Posterior cingulate gyrus (tissue), 11 donors: ENCODE data around the gene AK2.
A peak's percentile ranks its signal among the peaks of the same experiment; 100 is the strongest.
"Not testable (repeated sequence)": the region's sequence is repeated elsewhere in the genome, so short reads cannot be mapped to it uniquely, and the experiment has no call there.

Experiments
- DNase-seq, 10 donors: peaks; one replicate each; pipeline versions ENCODE4 v3.0.0 to v3.0.0-alpha.2; 2020 to 2021; ENCODE audit warnings: mixed read lengths in 3 of 10
- intact Hi-C: fragments of 100-400 bp; cut with DNase I; formaldehyde crosslinking; loops from one replicate; pipeline ENCODE4 v1.15.1; 2023

The AK2 gene

DNA sequence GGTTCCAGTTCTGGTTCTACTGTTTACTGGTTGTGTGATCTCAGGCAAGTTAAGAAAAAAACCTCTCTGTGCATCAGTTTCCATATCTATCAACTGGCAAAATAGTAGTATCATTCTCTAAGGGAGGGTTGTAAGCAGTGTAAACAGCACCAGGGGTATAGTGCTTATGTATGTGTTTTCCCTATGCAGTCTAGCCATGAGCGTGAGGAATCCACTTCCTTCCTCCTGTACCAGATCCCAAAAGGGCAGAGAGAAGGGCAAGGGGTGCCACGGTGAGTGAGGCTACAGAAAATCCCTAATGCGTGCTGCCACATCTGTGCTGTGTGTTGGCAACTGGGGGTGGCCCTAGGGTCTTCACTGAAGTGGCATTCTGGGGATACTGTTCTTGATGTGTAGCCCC, 53.7 kb downstream of the AK2 start:
- intact Hi-C loops: no loop called here

DNA sequence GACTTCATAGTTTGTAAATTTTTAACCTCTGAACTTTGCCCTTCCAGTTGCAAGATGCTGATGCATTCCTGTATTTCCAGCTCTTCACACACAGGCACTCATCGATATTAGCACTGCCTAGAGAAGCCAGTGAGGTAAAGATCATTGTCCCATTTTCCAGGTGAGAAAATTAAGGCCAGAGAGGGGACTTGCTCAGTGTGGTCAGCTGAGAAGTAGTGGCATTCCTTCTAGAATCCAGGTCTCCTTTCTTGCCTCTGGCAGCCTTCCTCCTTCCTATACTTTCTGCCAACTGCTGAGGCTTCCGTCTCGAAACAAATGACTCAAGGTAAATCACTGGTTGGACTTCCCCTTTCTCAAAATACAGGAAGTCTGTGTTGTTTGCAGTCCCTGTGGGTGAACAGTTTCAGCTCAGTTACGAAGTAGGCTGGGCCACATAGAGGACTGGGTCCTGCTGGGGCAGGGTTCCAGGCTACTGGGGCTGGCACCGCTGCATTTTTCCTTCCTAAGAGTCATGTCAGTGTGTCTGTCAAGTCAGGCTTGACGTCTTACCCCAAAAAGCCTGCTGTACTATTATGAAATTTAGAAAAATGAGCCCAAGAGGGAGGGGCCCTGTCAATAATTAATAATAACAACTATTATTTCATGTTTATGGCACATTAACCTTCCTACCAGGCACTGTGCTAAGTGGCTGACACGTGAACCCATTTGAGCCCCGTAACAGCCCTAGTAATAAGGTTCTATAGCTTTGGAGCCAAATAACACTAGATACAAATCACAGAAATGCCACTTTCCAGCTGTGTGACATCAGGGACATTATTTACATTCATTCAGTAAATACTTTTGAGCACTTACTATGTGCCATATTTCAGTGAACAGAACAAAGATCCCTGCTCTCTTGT, 55.4 kb downstream of the AK2 start:
- intact Hi-C loops: no loop called here
- DNase-seq: no peak

More for the DNA sequence above, 53.7 kb downstream of the AK2 start:
- DNase-seq: no peak

DNA sequence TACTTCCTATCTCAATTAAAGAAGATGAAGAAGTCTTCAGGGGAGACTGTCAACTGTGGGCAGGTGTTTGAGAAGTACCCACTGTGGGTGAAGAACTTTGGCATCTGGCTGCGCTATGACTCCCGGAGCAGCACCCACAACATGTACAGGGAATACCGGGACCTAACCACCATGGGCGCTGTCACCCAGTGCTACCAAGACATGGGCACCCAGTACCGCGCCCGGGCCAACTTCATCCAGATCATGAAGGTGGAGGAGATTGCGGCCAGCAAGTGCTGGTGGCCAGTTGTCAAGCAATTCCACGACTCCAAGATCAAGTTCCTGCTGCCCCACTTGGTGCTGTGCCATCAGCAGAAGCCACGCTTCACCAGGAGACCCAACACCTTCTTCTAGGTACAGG, 56.6 kb downstream of the AK2 start:
- intact Hi-C loops: no loop called here
- no peak for DNase-seq

DNA sequence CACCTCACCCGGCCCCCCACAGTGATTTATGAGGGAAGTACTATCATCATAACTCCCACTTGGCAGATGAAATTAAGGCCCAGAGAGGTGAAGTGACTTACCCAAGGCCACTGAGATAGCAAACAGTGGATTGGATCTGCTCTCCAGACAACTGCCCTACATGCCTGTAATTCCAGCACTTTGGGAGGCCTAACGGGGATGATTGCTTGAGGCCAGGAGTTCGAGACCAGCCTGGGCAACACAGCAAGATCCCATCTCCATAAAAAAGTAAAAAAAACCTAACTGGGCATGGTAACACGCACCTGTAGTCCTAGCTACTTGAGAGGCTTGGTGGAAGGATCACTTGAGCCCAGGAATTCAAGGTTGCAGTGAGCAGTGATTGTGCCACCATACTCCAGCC, 57.8 kb downstream of the AK2 start:
- intact Hi-C loops: no loop called here
- no peak for DNase-seq

DNA sequence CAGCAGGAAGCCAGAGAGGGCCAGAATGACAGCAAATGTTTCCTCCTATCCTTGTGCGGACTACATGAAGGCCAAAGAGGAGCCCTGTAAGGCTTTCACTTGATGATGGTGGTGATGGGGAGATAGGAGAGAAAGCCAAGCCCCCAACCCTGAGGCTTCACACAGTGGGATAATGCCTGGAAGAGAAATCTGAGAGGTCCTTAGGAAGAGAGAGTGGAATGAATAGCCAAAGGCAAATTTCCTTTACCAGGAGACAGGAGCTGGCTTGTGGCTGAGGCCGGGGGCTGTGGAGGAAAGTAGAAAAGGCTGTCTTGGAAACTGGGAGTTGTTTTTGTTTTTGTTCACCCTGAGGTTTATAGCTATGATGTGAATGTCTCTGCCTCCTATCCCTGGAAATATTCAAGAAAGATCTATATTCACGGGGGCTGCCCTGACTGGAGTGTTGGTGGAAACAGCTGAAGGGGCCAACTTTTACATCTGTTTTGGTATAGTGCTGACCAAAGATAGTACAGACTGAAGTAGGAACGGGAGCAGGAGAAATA, 59.1 kb downstream of the AK2 start:
- no peak for DNase-seq
- intact Hi-C loops: no loop called here

DNA sequence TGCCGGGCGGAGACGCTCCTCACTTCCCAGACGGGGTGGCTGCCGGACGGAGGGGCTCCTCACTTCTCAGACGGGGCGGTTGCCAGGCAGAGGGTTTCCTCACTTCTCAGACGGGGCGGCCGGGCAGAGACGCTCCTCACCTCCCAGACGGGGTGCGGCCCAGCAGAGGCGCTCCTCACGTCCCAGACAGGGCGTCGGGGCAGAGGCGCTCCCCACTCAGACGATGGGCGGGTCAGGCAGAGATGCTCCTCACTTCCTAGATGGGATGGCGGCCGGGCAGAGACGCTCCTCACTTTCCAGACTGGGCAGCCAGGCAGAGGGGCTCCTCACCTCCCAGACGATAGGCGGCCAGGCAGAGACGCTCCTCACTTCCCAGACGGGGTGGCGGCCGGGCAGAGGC, 61.6 kb downstream of the AK2 start:
- DNase-seq, intact Hi-C loops: not testable (repeated sequence)

DNA sequence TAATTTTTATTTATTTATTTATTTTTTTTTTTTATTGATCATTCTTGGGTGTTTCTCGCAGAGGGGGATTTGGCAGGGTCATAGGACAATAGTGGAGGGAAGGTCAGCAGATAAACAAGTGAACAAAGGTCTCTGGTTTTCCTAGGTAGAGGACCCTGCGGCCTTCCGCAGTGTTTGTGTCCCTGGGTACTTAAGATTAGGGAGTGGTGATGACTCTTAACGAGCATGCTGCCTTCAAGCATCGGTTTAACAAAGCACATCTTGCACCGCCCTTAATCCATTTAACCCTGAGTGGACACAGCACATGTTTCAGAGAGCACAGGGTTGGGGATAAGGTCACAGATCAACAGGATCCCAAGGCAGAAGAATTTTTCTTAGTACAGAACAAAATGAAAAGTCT, 63.2 kb downstream of the AK2 start:
- intact Hi-C loops, DNase-seq: not testable (repeated sequence)

DNA sequence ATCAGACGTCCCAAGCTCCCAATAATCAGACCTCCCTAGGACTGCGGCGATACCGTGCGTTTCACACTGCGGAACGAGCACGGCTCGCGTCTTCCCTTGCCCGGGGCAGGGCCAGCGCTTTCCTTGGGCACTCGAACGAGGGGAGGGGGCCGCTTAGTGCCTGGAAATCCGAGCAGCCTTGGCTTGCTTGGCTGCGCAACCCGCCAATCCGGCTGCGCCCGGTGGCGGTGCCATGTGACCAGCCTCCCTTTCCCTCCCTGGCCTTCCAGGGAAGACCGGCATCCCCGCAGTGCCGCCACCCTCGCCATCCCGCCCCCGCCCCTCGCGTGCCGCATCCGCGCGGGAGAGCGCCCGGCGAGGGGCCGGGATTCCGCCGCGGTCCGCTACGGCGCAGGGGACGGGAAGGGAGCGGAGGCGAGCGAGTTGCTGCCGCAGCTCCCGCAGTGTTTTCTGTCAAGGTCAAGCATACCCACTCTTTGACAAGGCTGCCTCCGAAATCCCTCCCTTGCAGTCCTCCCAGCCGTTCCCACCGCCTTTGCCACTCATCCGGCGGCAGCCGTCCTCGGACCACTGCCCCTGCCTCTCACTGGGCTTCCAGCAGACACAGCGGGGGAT, 63.8 kb downstream of the AK2 start:
- intact Hi-C loops: no loop called here
- DNase-seq: peak; percentile 57 to 97 (median 80)

DNA sequence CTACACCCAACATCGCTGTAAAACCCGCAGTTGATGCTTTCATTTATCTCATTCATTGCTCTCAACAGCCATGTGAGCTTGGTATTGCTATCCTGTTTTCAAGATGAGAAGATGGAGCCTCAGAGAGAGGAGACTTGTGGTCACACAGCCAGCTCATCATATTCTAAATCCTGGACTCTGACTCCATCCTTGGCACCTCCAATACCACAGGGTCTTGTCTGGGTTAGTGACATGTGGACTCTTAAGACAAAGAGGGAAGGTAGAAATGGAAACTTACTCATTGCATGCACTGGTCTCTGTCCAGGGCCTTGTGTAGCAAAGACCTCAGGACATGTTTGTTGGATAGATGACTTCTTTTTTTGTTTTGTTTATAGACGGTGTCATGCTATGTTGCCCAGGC, 65.1 kb downstream of the AK2 start:
- no peak for DNase-seq
- intact Hi-C loops: no loop called here

DNA sequence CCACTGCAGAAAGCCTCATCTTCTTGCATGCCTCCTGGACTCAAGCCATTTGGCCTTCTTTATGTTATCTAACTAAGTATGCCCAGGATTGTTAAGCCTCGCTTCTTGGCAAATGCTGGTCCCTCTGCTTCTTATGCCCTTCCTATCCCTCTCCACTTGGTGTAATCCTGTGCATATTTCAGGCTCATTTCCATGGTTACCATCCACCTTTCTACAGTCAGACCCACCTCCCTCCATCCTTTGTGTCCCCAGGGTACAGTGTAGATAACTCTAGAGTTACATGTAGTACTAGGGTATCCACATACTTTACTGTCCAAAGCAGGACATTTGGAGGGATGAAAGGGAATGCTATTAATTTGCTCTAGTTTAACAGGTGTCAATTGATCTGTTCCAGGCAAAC, 65.5 kb downstream of the AK2 start:
- DNase-seq: no peak
- intact Hi-C loops: no loop called here

DNA sequence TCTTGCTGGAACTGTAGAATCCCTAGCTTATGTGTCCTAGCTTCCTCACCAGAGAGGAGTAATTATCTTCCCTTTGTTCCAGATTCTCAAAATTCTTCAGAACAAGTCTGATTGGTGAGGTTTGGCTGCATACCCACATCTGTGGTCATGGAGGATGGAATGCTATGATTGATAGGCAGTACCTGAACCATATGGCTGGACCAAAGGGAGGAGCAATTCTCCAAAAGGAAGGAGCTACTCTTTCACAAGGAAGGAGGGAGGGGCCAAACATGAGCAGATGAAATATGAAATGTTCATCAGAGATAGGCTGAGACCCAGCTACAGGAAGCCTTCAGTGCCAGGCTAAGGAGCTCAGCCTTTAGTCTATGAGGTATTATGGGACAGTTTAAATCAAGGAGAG, 67.1 kb downstream of the AK2 start:
- DNase-seq: no peak
- intact Hi-C loops: loop anchor here (5.0 to 10.0 kb wide), 2 partner anchors 43 to 65 kb away; partner anchors contain the start of gene AK2

DNA sequence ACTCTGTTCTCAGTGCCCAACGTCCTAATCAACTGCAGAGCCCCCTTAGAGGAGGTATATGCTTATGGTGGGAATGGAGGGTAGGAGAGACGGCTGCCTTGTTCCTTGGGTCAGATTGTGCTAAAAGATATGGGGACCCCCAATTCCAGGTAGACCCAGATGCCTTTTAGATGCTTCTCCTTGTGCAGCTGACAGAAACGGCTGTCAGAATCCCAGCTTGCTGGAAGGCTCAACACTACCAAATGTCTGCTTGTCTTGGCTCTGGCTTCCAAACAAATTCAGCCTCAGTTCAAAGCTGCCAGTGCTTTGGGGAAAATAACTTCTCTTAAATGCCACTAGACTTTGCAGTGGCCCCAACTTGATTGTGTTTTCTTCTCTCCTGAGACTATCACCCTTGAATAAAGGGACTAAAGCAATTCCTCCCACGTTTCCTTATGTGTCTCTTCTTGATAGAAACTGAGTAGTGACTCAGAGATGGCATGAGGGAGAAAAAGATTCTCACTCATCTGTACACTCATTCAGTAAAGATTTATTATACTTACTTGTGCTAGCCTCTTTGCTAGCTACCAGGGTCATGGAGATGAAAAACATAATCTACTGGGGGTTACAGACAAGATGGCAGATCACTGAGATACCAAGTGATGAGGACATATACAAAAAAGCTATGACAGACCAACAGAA, 68.7 kb downstream of the AK2 start:
- intact Hi-C loops: loop anchor here (5.0 to 10.0 kb wide), 2 partner anchors 44 to 67 kb away; partner anchors contain the start of gene AK2
- DNase-seq: no peak

DNA sequence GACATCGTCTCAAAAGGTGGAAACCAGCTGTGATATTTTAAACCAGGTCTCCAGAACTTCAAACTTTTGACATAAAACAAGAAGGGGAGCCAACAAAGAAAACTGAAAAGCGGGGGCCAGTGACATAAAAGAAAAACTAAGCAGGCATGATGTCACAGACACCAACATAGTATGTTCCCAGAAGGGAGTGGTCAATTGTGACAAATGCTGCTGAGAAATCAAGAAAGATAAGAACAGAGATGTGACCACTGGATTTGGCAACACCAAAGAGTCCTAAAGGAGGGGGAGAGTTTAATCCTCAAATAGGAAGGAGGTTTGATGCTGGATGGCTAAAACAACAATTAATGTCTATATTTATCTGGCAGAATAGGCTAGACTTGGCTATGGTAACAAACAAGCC, 69.8 kb downstream of the AK2 start:
- DNase-seq: no peak
- intact Hi-C loops: loop anchor here (5.0 to 10.0 kb wide), 2 partner anchors 45 to 68 kb away; partner anchors contain the start of gene AK2

DNA sequence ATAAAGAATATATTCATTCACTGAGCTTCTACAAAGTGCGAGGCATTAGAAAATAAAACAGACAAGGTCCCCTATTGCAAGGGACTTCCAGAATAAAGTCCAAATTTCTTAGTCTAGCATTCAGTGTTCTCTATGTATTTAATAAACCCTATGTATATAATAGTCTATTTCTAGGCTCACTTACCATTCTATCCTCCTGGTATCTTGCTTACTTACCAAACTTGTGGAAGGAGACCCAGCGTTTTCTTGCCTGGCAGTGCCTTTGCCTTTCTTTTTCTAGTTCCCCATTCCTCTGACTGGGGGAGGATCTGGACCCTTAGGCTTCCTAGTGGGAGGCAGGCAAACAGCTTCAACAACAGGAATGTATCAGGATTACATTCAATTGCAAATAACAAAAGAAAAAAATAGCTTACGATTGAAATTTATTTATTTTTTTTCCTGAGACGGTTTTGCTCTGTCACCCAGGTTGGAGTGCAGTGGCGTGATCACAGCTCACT, 71.4 kb downstream of the AK2 start:
- DNase-seq: no peak
- intact Hi-C loops: loop anchor here (5.0 to 10.0 kb wide), 2 partner anchors 47 to 70 kb away; partner anchors contain the start of gene AK2

DNA sequence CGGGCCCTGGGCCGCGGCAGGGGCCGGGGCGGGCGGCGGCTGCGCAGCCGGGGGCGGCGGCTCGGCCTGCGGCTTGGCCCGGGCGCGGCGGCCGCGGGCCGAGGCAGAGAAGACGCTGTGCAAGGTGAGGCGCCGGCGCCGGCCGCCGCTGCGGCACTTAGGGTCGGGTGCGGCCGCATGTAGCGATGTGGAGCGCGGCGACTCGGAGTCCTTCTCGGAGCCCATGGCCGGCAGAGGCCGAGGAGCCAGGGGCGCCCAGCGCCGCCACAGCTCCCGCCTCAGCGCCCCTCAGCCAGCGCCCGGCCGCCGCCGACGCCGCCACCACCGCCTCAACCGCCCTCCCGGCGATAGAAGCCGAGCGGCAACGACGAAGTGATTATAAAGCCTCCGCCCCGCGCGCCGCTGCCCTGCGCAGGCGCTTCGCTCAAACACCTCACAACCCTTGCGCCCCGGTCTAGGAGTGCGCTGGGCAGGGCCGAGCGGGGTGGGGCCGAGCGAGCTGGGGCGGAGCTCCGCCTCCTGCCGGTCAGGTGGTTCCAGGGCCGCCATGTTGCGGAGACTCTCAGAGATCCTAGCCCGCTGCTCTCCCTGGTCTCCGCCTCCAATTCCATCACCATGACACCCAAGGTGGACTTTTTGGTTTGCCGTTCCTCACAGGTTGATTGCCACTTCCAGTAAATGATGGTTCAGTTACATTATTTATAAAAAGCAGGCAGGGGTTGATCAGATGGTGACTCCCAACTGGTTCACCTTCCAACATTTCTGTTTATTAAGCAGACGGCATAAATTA, 72.0 kb downstream of the AK2 start, which contains the start of gene RNF19B:
Gene RNF19B, minus strand, starts transcription at position 349 of the 790 bp plus-strand sequence. Its CDS starts 124 bp downstream, at position 225.
- peak; percentile 92 to 100 (median 94) for DNase-seq
- intact Hi-C loops: loop anchor here (5.0 to 10.0 kb wide), 2 partner anchors 48 to 70 kb away; partner anchors contain the start of gene AK2

DNA sequence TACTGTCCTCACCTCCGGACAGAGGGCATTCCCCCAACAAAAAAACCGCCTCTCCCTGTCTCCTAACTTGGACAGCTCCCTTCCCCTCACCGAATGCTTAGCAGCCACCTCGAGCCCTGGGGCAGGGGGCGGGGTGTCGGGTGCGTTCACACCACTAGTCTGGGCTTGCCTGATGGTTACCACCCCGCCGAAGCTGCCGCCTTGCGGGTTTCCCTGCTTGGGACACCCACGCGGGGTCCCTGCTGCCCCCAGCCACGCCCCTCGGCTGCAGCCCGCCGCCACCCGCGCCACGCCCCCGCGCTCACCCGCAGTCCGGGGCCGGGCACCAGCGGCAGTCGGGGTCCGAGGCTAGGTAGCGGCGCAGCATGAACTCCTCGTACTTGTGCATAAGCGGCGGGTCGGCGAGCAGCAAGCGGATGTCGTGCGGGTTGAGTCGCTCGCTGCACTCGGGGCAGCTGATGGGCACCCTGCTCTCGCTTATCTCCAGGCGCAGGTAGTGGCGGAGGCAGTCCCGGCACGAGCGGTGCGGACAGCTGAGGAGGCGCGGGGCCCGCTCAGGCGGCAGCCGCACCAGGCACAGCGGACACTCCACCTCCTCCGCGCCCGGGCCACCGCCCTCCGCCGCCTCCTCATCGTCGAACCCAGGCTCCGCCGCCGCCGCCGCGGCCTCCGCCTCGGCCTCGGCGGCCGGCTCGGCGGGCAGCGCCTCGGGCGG, 72.8 kb downstream of the AK2 start:
- DNase-seq: peak in 9 of 10 donors; percentile 23 to 90 (median 35)
- intact Hi-C loops: loop anchor here (10.0 kb wide), 1 partner anchor 71 kb away; the partner anchor contains the start of gene AK2

DNA sequence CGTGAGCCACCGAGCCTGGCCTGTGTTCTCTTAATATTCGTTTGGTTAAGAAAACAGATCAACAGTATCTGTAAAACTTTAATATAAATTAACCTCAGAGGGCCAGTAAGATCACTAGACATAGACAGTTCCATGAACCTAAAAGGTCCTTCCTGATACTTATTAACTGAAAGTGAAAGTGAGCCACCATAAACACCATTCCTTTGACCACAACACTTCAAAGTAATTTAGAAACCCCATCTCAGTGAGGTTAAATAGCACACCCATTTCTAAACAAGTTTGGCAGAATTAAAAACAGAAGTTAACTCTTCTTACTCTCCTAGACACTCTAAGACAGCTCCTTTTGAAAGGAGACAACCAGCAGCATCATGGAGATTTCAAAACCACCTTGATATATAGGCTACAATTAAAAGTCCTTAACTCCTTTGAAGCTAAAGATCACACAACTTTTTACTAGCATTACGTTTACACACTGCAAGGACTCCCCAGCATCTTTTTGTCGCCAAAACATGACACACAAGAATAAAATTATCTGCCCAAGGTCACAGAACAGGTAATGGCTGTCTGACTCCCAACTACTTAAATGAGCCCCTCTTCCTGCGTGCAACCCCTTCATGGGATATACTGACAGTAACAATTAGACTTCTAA, 74.3 kb downstream of the AK2 start:
- intact Hi-C loops: loop anchor here (10.0 kb wide), 1 partner anchor 72 kb away; the partner anchor contains the start of gene AK2
- no peak for DNase-seq

DNA sequence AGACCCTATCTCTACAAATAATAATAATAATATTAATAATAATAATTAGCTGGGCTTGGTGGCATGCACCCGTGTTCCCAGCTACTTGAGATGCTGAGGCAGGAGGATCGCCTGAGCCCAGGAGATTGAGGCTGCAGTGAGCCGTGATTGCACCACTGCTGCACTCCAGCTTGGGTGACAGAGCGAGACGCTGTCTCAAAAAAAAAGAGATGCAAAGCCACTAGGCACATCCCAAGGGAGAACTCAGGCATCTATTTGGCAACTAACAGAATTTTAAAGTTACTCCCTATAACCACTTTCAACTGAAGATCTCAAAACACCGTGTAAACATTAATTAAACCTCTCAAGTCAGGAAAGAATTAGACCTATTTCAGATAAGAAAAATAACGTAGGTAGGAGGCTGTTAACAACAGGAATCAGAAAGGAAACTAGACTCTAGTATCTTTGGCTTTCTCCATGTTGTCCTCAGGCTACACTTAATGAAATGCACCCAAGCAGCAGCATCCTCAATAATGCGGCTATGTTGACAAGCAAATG, 75.8 kb downstream of the AK2 start:
- DNase-seq: no peak
- intact Hi-C loops: loop anchor here (10.0 kb wide), 1 partner anchor 74 kb away; the partner anchor contains the start of gene AK2
